Astrocyte of the spinal cord (primary cell): ENCODE results near the gene RPS18.
A peak's percentile ranks its signal among the peaks of the same experiment; 100 is the strongest.

Experiments
- DNase-seq: peaks from one replicate; pipeline ENCODE4 v3.0.0; 2011; ENCODE audit warnings: low read depth, low spot score
- H3K4me3 ChIP-seq: 2 replicates; pipeline ENCODE4 v1.5.1; 2011; ENCODE audit warnings: low read depth, mild to moderate bottlenecking, low read length, moderate library complexity
- in situ Hi-C: cut with HindIII; loops from 2 replicates; pipeline ENCODE4 v1.10.0; 2017; ENCODE audit warnings: low sequenced_read_pairs
- TF ChIP-seq, protein P1 (sequence below): IDR thresholded peaks from 2 replicates; pipeline ENCODE4 v1.5.1; 2012; ENCODE audit warnings: low read depth, mild to moderate bottlenecking, low read length, inconsistent platforms

RPS18 gene

DNA sequence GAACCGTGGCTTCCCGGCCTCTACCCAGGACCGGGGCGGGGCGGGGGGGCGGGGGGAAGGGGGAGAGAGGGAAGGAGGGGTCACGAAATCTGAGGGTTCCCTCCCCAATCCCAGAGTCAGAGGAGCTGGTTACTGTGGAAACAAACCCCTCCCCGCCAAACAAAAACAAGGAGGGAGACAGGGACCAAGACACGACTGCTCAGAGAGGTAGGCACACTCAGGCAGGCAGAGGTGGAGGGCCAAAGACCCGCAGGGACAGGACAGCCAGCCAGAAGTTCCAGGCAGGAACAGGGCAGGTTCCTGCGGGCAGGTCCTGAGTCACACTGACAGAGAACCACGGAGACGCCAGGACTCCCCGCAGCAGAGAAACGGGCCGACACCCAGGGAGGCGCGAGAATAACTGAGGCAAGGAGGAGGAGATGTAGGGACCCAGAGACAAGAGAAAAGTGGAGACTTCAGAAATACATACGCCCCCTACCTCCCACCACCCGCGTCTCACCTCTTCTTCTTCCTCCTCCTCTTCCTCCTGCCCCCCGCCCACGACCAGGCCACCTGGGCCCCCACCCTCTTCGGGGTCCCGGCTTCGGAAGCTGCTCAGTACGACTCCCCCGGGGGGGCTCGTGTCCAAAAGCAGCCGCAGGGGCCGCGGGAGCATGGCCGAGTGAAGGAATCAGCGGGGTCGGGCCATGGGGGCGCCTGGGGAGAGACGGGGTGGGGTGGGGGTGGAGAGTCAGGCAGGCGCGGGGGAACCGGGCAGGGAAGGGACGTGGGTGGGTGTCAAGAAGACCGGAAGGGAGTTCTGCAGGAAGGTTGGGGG, 26.3 kb downstream of the RPS18 start:
- TF ChIP-seq, protein P1, sequence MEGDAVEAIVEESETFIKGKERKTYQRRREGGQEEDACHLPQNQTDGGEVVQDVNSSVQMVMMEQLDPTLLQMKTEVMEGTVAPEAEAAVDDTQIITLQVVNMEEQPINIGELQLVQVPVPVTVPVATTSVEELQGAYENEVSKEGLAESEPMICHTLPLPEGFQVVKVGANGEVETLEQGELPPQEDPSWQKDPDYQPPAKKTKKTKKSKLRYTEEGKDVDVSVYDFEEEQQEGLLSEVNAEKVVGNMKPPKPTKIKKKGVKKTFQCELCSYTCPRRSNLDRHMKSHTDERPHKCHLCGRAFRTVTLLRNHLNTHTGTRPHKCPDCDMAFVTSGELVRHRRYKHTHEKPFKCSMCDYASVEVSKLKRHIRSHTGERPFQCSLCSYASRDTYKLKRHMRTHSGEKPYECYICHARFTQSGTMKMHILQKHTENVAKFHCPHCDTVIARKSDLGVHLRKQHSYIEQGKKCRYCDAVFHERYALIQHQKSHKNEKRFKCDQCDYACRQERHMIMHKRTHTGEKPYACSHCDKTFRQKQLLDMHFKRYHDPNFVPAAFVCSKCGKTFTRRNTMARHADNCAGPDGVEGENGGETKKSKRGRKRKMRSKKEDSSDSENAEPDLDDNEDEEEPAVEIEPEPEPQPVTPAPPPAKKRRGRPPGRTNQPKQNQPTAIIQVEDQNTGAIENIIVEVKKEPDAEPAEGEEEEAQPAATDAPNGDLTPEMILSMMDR, result peak; percentile 15
- peak overlapping the region; percentile 85 for H3K4me3 ChIP-seq
- DNase-seq, result peak; percentile 73
- in situ Hi-C loops, result no loop called here

DNA sequence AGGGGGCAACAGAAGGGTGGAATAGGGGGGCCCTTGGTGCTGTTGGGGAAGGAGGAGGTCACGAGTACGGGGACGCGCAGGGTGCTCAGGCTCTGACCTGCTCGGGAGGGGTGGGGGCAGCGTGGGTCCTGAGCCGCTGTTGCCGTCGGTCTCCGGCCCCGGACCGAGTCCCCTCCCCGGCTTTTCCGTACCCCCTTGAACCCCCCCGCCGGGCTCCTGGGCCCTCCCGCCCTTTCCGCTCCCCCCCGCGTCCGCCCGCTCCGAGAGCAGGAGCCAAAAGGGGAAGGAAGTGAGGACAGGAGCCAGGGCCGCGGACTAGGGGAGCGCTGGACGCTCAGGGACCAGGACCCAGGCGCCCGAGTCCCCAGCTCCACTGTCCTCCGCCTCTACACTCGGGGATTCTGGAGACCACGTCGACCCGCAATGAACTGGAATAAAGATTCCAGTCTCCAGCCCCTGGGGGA, 26.9 kb downstream of the RPS18 start, which contains the start of gene RGL2:
Gene RGL2 (minus strand): TSS at position 170 of the 464 bp plus-strand sequence. CDS start 332 bp downstream, outside the sequence.
- TF ChIP-seq, protein P1, result no peak
- DNase-seq, result no peak
- peak within 1 kb of the TSS; percentile 85 for H3K4me3 ChIP-seq
- in situ Hi-C loops, result no loop called here

DNA sequence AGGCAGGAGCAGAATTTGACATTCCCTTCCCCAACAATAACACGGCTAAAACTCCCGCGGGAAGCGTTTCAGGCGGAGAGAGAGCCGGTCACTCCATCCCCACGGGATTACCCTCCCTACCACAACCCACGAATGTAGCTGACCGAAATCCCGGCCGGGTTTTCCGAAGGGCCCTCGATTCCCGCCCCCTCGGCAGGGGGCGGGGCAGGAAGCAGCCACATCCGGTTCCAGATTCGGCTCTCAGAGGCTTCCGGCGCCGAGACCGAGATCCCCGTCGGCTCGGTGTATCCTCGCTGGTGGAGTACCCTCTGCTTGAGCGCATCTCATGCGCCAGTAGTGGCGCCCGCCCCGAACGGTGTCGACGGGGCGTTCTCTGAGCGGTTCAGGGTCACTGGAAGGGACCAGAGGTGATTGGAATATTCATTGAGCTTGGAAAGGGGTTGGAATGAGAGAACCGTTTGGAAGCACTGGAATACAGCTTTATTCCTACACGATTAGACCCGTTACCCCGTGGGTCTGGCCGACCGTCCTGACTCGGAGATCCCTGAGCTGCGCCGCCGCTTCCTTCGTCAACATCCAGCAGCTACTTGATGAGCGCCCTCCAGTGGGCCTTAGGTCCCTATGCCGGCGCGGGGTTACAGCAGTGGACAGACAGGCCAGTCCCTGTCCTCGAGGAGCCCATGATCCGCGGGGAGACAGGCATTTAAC, 27.5 kb downstream of the RPS18 start:
- TF ChIP-seq, protein P1, result peak; percentile 82
- H3K4me3 ChIP-seq, result peak overlapping the region; percentile 85
- peak; percentile 94 for DNase-seq
- in situ Hi-C loops, result no loop called here

DNA sequence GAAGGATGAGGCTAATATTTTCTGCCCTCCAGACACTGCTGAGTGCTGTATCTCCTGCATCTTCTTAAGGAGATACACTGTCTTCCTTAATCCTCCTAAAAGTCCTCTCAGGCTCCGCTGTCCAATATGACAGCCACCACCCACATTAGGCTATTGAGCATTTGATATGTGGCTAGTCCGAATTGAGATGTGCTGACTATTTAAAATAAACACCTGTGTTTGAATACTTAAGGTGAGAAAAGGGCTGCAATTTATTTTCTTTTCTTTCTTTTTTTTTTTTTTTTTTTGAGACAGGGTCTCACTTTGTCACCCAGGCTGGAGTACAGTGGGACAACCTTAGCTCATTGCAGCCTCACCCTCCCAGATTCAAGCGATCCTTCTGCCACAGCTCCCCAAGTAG, 30.0 kb downstream of the RPS18 start:
- TF ChIP-seq, protein P1, result no peak
- H3K4me3 ChIP-seq, result no peak overlapping the region
- in situ Hi-C loops, result no loop called here
- no peak for DNase-seq

DNA sequence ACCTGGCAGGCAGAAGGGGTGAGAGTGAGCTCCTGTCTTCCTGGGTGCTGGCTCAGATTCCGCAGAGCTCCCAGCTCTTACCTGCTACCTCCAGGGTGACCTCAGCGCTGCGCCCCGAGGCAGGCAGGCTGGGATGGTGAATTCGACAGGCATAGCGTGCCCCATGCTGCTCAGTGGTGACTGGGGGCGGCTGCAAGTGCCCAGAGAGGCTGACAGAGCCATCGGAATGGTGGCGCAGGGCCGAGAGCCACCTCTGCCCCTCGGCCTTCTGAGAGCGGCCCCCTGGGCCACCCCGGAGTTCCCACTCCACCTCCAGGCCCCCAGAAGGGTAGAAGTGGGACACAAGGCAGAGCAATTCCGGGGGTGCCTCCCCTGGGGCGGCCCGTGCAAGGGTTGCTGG, 32.3 kb downstream of the RPS18 start:
- H3K4me3 ChIP-seq, result no peak overlapping the region
- in situ Hi-C loops, result no loop called here
- DNase-seq, result no peak
- TF ChIP-seq, protein P1, result no peak

DNA sequence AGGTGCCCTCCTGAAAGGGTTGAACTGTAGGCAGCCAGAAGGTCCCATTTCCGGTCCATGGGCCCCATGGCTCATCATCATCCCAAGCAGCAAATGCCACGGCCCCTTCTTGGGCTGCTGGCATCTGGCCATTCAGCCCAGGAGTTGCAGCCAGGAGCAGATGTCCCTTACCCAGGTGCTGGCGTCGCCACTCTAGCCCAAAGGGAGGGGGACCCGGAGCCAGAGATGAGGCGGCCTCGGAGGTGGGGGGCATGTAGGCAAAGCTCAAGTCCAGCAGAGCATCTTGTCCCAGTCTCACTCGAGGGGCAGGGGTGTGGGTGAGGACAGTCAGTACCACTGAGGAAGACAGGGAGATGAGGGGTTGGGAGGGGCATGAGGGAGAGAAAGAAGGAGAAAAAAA, 33.2 kb downstream of the RPS18 start:
- TF ChIP-seq, protein P1, result no peak
- in situ Hi-C loops, result no loop called here
- no peak for DNase-seq
- no peak overlapping the region for H3K4me3 ChIP-seq
